H1 (cell line): ENCODE data around the gene TMPRSS2. TPM values are rescaled to one million over a fixed set of nuclear protein-coding genes. Genes with fewer than 3 reads are reported as not detected.

Experiments
- CTCF ChIA-PET: fragments of 300-600 bp; sonication (Branson Sonifier 250); formaldehyde crosslinking; loops from one replicate; lab custom pipeline; 2021; ENCODE audit not compliant: partially characterized antibody; lab: Charles Lee
- POLR2A ChIA-PET: fragments of 300-600 bp; sonication (Branson Sonifier 250); formaldehyde crosslinking; loops from one replicate; lab custom pipeline; 2021; ENCODE audit warnings: inconsistent platforms; ENCODE audit not compliant: partially characterized antibody; lab: Charles Lee
- DNase-seq, 2 experiments: peaks; one replicate each; pipeline versions ENCODE4 v3.0.0 to v3.0.0-alpha.2; 2010 to 2022; ENCODE audit warnings: low spot score in 2 of 2, low read depth in 1 of 2, mixed read lengths in 1 of 2
- FAIRE-seq: peaks from 2 replicates; lab custom pipeline; 2011; peaks lifted over from hg19 to GRCh38; lab: Jason Lieb, UNC
- H2AFZ ChIP-seq: 2 replicates; pipeline ENCODE4 v1.8.1; 2012; ENCODE audit warnings: low read length, inconsistent platforms
- H2AK5ac ChIP-seq: 2 replicates; pipeline ENCODE4 v1.6.1; 2013; ENCODE audit warnings: low read depth, low read length
- H2BK120ac ChIP-seq: replicated peaks from 2 replicates; pipeline ENCODE3; 2013; ENCODE audit warnings: low read depth, low read length, inconsistent platforms
- H2BK12ac ChIP-seq: 2 replicates; pipeline ENCODE4 v1.6.1; 2013; ENCODE audit warnings: low read depth, low read length
- H2BK15ac ChIP-seq: 2 replicates; pipeline ENCODE4 v1.6.1; 2013; ENCODE audit warnings: low read length
- H2BK20ac ChIP-seq: 2 replicates; pipeline ENCODE4 v1.6.1; 2013; ENCODE audit warnings: low read length
- H2BK5ac ChIP-seq: 2 replicates; pipeline ENCODE4 v1.6.1; 2013; ENCODE audit warnings: low read depth, low read length
- H3K14ac ChIP-seq: 2 replicates; pipeline ENCODE4 v1.6.1; 2013; ENCODE audit warnings: inconsistent platforms; ENCODE audit not compliant: insufficient read length
- H3K18ac ChIP-seq: 2 replicates; pipeline ENCODE4 v1.6.1; 2013; ENCODE audit warnings: low read length; ENCODE audit errors: extremely low read depth
- H3K23ac ChIP-seq: 2 replicates; pipeline ENCODE4 v1.6.1; 2013; ENCODE audit warnings: inconsistent platforms; ENCODE audit not compliant: insufficient read length
- H3K23me2 ChIP-seq: 2 replicates; pipeline ENCODE4 v1.6.1; 2013; ENCODE audit warnings: low read depth, low read length
- H3K27ac ChIP-seq: 2 replicates; pipeline ENCODE4 v1.6.1; 2011; ENCODE audit warnings: low read depth, low read length, inconsistent platforms
- H3K27me3 ChIP-seq, 4 experiments: replicated peaks in 1 of 4; 1 replicate in 1 of 4; 2 replicates in 3 of 4; pipeline versions ENCODE4 v1.6.1 to v1.8.1; 2011 to 2013; ENCODE audit warnings: low read length in 3 of 4, mild to moderate bottlenecking in 3 of 4, inconsistent platforms in 2 of 4, mixed read lengths in 2 of 4, moderate library complexity in 1 of 4; ENCODE audit not compliant: control insufficient read depth in 3 of 4, insufficient read depth in 3 of 4; ENCODE audit errors: extremely low read depth in 1 of 4
- H3K36me3 ChIP-seq, 4 experiments: 2 replicates each; pipeline versions ENCODE4 v1.6.1 to v1.8.1; 2011 to 2013; ENCODE audit warnings: mild to moderate bottlenecking in 4 of 4, low read length in 3 of 4, moderate library complexity in 2 of 4, control low read depth in 1 of 4, inconsistent platforms in 1 of 4; ENCODE audit not compliant: insufficient read depth in 4 of 4, control insufficient read depth in 2 of 4
- H3K4ac ChIP-seq: replicated peaks from 2 replicates; pipeline ENCODE3; 2013; ENCODE audit warnings: low read length, low read depth, mixed read lengths, inconsistent platforms; ENCODE audit not compliant: insufficient read length
- H3K4me1 ChIP-seq, 4 experiments: replicated peaks in 1 of 4; 1 replicate in 1 of 4; 2 replicates in 3 of 4; pipeline versions ENCODE4 v1.6.1 to v1.8.1; 2011 to 2013; ENCODE audit warnings: low read length in 3 of 4, inconsistent platforms in 2 of 4, mixed read lengths in 1 of 4; ENCODE audit not compliant: insufficient read depth in 4 of 4, control insufficient read depth in 3 of 4
- H3K4me2 ChIP-seq, 2 experiments: 2 replicates each; pipeline versions ENCODE4 v1.6.1 to v1.8.1; 2011 to 2013; ENCODE audit warnings: low read depth in 2 of 2, low read length in 2 of 2, control low read depth in 1 of 2, inconsistent platforms in 1 of 2, mild to moderate bottlenecking in 1 of 2; ENCODE audit not compliant: insufficient read depth in 1 of 2
- H3K4me3 ChIP-seq, 4 experiments: fragments of 200-600, 300-600 bp in 1 of 4; sonication (generic), shearing (Covaris generic), sonication (Bioruptor Twin) in 1 of 4; 2 replicates each; pipeline versions ENCODE4 v1.5.1 to v1.8.1; 2011 to 2016; ENCODE audit warnings: low read length in 4 of 4, low read depth in 3 of 4, control low read depth in 2 of 4, inconsistent platforms in 2 of 4, mild to moderate bottlenecking in 2 of 4, mixed read lengths in 1 of 4, moderate library complexity in 1 of 4; ENCODE audit not compliant: insufficient read depth in 2 of 4; ENCODE audit errors: extremely low read depth in 1 of 4
- H3K56ac ChIP-seq: replicated peaks from 2 replicates; pipeline ENCODE3; 2013; ENCODE audit warnings: low read depth, mild to moderate bottlenecking, mixed read lengths, low read length, inconsistent platforms; ENCODE audit not compliant: insufficient read length
- H3K79me1 ChIP-seq: 2 replicates; pipeline ENCODE4 v1.6.1; 2013; ENCODE audit warnings: low read depth, low read length, control low read depth
- H3K79me2 ChIP-seq, 2 experiments: 2 replicates each; pipeline versions ENCODE4 v1.6.1 to v1.8.1; 2012 to 2013; ENCODE audit warnings: low read length in 2 of 2, mild to moderate bottlenecking in 2 of 2, inconsistent platforms in 1 of 2; ENCODE audit not compliant: insufficient read depth in 2 of 2, control insufficient read depth in 1 of 2
- H3K9ac ChIP-seq, 4 experiments: replicated peaks in 1 of 4; 1 replicate in 1 of 4; 2 replicates in 3 of 4; pipeline versions ENCODE4 v1.6.1 to v1.8.1; 2011 to 2013; ENCODE audit warnings: low read depth in 3 of 4, low read length in 3 of 4, control low read depth in 2 of 4, mild to moderate bottlenecking in 2 of 4, moderate library complexity in 2 of 4, inconsistent platforms in 1 of 4; ENCODE audit errors: extremely low read depth in 1 of 4
- H3K9me3 ChIP-seq, 2 experiments: 2 replicates each; pipeline versions ENCODE4 v1.6.1 to v1.8.1; 2012 to 2013; ENCODE audit warnings: mild to moderate bottlenecking in 2 of 2, moderate library complexity in 2 of 2, control low read depth in 1 of 2, inconsistent platforms in 1 of 2, low read depth in 1 of 2, low read length in 1 of 2, mixed read lengths in 1 of 2; ENCODE audit not compliant: insufficient read depth in 2 of 2
- H4K20me1 ChIP-seq, 2 experiments: replicated peaks in 1 of 2; 2 replicates each; pipeline versions ENCODE3 to v1.8.1; 2011 to 2013; ENCODE audit warnings: inconsistent platforms in 2 of 2, low read length in 2 of 2, mild to moderate bottlenecking in 1 of 2; ENCODE audit not compliant: insufficient read depth in 2 of 2, control insufficient read depth in 1 of 2
- H4K5ac ChIP-seq: 2 replicates; pipeline ENCODE4 v1.6.1; 2013; ENCODE audit warnings: low read length, low read depth, mixed read lengths, inconsistent platforms; ENCODE audit not compliant: insufficient read length
- H4K8ac ChIP-seq: 2 replicates; pipeline ENCODE4 v1.8.0; 2013; ENCODE audit warnings: mild to moderate bottlenecking, moderate library complexity, low read length, inconsistent platforms; ENCODE audit not compliant: insufficient read depth; ENCODE audit errors: extremely low read depth
- H4K91ac ChIP-seq: replicated peaks from 2 replicates; pipeline ENCODE3; 2013; ENCODE audit warnings: low read length, mixed read lengths, inconsistent platforms; ENCODE audit not compliant: insufficient read length
- CHD2 ChIP-seq: IDR thresholded peaks from 2 replicates; pipeline ENCODE4 v1.6.1; 2012; ENCODE audit warnings: low read length, improper control_type of control experiment
- JUN ChIP-seq: IDR thresholded peaks from 2 replicates; pipeline ENCODE4 v1.6.1; 2011; ENCODE audit warnings: low read depth, mild to moderate bottlenecking, improper control_type of control experiment, low read length
- NRF1 ChIP-seq: IDR thresholded peaks from 2 replicates; pipeline ENCODE4 v1.6.1; 2011; ENCODE audit warnings: mild to moderate bottlenecking, low read depth, low read length, improper control_type of control experiment
- PHF8 ChIP-seq: fragments of 200-600 bp; sonication (generic); conservative IDR thresholded peaks from 2 replicates; pipeline ENCODE4 v1.7.1; 2012; ENCODE audit warnings: low read depth, mild to moderate bottlenecking, inconsistent platforms, low read length, moderate library complexity
- POLR2AphosphoS5 ChIP-seq: IDR thresholded peaks from 2 replicates; pipeline ENCODE4 v1.6.1; 2011; ENCODE audit warnings: low read depth, low read length
- POU5F1 ChIP-seq: IDR thresholded peaks from 2 replicates; pipeline ENCODE4 v1.6.1; 2011; ENCODE audit warnings: low read depth, mild to moderate bottlenecking, low read length, moderate library complexity
- RAD21 ChIP-seq, 2 experiments: IDR thresholded peaks in 1 of 2; conservative IDR thresholded peaks in 1 of 2; 2 replicates each; pipeline ENCODE4 v1.6.1; 2011; ENCODE audit warnings: low read depth in 2 of 2, low read length in 2 of 2, improper control_type of control experiment in 1 of 2, inconsistent platforms in 1 of 2, mild to moderate bottlenecking in 1 of 2, moderate library complexity in 1 of 2
- RFX5 ChIP-seq: IDR thresholded peaks from 2 replicates; pipeline ENCODE4 v1.6.1; 2011; ENCODE audit warnings: low read depth, low read length, improper control_type of control experiment, borderline replicate concordance
- SIN3A ChIP-seq, 2 experiments: IDR thresholded peaks in 1 of 2; conservative IDR thresholded peaks in 1 of 2; 2 replicates each; pipeline ENCODE4 v1.6.1; 2011 to 2012; ENCODE audit warnings: low read length in 2 of 2, improper control_type of control experiment in 1 of 2, low read depth in 1 of 2, mild to moderate bottlenecking in 1 of 2
- SUZ12 ChIP-seq: fragments of 200-600 bp; sonication (generic); IDR thresholded peaks from 2 replicates; pipeline ENCODE4 v1.6.1; 2012; ENCODE audit warnings: mild to moderate bottlenecking, inconsistent platforms, low read length, moderate library complexity, mixed read lengths
- WGBS, 2 experiments: shearing (Covaris generic) in 1 of 2; methylation state at CpG; one replicate each; pipeline versions ENCODE4 v1.1.6 to v1.1.7; 2013 to 2015; ENCODE audit warnings: low lambda C conversion rate in 2 of 2, mixed read lengths in 2 of 2, inconsistent platforms in 1 of 2, low coverage in 1 of 2, missing lambda C conversion rate in 1 of 2; ENCODE audit not compliant: insufficient replicate concordance in 2 of 2, insufficient coverage in 1 of 2, insufficient read length in 1 of 2; ENCODE audit errors: extremely low coverage in 1 of 2, missing lambda C conversion rate in 1 of 2; 5-methylcytosine and 5-hydroxymethylcytosine counted together
- polyA plus RNA-seq, 7 experiments: library from polyadenylated mRNA; depleted of rRNA in 3 of 7; stranded (reverse) in 5 of 7; unstranded in 2 of 7; fragments of >200 nt in 5 of 7; fragments of 200-250 nt in 2 of 7; gene quantifications; 1 replicate in 5 of 7; 2 replicates in 1 of 7; 4 replicates in 1 of 7; pipeline versions ENCODE4 v1.2.1 to v1.2.3, GENCODE V29; 2011 to 2013; ENCODE audit warnings: missing spikeins in 2 of 7, mixed read lengths in 2 of 7
- total RNA-seq: library from RNA; stranded (reverse); fragmentation: NEBNext Ultra II Directional; extraction: Animal tissue kit (Norgen Biotek cat#: 25700); gene quantifications from 2 replicates; pipeline ENCODE4 v1.2.1, GENCODE V29; 2021

The TMPRSS2 gene
- total and polyA plus RNA-seq, 2 of the 8 experiments (the other 6 are each of a cell fraction or from before 2014, with no cell fraction given) = 9.2 to 11.0 TPM

DNA sequence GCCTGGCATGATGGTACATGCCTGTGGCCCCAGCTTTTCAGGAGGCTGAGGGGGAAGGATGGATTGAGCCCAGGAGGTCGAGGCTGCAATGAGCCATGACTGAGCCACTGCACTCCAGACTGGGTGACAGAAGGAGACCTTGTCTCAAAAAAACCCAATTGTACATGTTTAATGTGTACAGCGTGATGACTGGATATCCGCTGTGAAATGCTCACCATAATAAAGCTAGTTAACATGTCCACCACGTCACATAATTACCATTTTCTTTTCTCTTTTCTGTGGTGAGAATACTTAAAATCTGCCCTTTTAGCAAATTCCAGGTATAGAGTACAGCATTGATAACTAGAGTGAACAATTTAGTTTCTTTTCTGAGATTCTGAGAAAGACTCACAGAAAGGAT, 24.0 kb downstream of the TMPRSS2 start:
- no peak overlapping the region for H3K4ac ChIP-seq
- H3K9me3 ChIP-seq = no peaks in the 10 kb centered on the region
- no peak overlapping the region for H3K4me2 ChIP-seq
- H3K27me3 ChIP-seq = no peaks in the 10 kb centered on the region
- no peak overlapping the region for H2BK120ac ChIP-seq
- no peak overlapping the region for H4K5ac ChIP-seq
- H3K4me1 ChIP-seq = peaks cover 6 to 14% (median 8%) of the 10 kb centered on the region in 4 experiments
- H3K79me2 ChIP-seq = no peaks in the 10 kb centered on the region
- no peak overlapping the region for H2BK20ac ChIP-seq
- H3K79me1 ChIP-seq = no peaks in the 10 kb centered on the region
- no peak for DNase-seq
- no peak overlapping the region for H3K9ac ChIP-seq
- H4K8ac ChIP-seq = no peak overlapping the region
- no peaks in the 10 kb centered on the region for H4K20me1 ChIP-seq
- no peak overlapping the region for H2BK12ac ChIP-seq
- no peak overlapping the region for H3K27ac ChIP-seq
- H3K56ac ChIP-seq = no peak overlapping the region
- 87% methylated on average over 4 of the region's 4 CpGs; no CpG with 5 or more reads in 1 of the 2 experiments for WGBS, 2 experiments
- H3K18ac ChIP-seq = no peak overlapping the region
- peaks cover 1% of the 10 kb centered on the region; the same call in 1 of the 2 replicates for H3K23me2 ChIP-seq
- H2BK15ac ChIP-seq = no peak overlapping the region
- peaks cover 0 to 8% (median under 1%) of the 10 kb centered on the region in 4 experiments; a peak in 3 of 8 replicates for H3K36me3 ChIP-seq
- H4K91ac ChIP-seq = no peak overlapping the region
- FAIRE-seq = no peak
- POLR2A ChIA-PET = interaction anchor here (1.1 kb wide), 1 partner anchor 8 kb away, joined by 3 read pairs; no protein-coding TSS in a partner anchor
- CTCF ChIA-PET = interaction anchor here (0.9 kb wide), 1 partner anchor 201 kb away, joined by 3 read pairs; no protein-coding TSS in a partner anchor
- H3K4me3 ChIP-seq = no peak overlapping the region
- no peak overlapping the region for H2AK5ac ChIP-seq
- H2BK5ac ChIP-seq = no peak overlapping the region
- H3K23ac ChIP-seq = no peak overlapping the region
- no peak overlapping the region for H3K14ac ChIP-seq
- H2AFZ ChIP-seq = no peak overlapping the region
- no peak for TF ChIP-seq JUN
- TF ChIP-seq NRF1 = no peak
- no peak for TF ChIP-seq POLR2AphosphoS5
- no peak for TF ChIP-seq CHD2
- TF ChIP-seq RFX5 = no peak
- TF ChIP-seq SIN3A (conservative IDR thresholded peaks at IDR 0.05 in 1 of 2, IDR thresholded peaks at IDR 0.05 in 1 of 2; ENCODE audit: low read depth in 1 of 2, low read length in 2 of 2) = no peak
- no peak for TF ChIP-seq POU5F1
- TF ChIP-seq PHF8 = no peak
- no peak for TF ChIP-seq SUZ12
- no peak for TF ChIP-seq RAD21 (IDR thresholded peaks at IDR 0.05 in 1 of 2, conservative IDR thresholded peaks at IDR 0.05 in 1 of 2; ENCODE audit: low read depth in 2 of 2, low read length in 2 of 2)
